Tibial nerve (tissue), 4 donors: ENCODE results near the gene MRC1.

Experiments
- CTCF ChIP-seq, 5 experiments: fragments of 200-600 bp in 3 of 5; fragments of 450-650 bp in 2 of 5; sonication (generic) in 3 of 5; IDR thresholded peaks; one replicate each; pipeline ENCODE4 v1.5.1; 2016 to 2019; ENCODE audit warnings: antibody characterized with exemption in 5 of 5, mild to moderate bottlenecking in 3 of 5, moderate library complexity in 2 of 5
- EP300 ChIP-seq, 2 donors: sonication (generic); formaldehyde crosslinking; IDR thresholded peaks; one replicate each; pipeline ENCODE4 v1.6.1; 2017; ENCODE audit warnings: antibody characterized with exemption in 2 of 2, mild to moderate bottlenecking in 1 of 2
- POLR2A ChIP-seq, 2 donors: fragments of 450-650 bp; IDR thresholded peaks; one replicate each; pipeline ENCODE4 v1.6.1; 2017; ENCODE audit warnings: antibody characterized with exemption in 2 of 2, mild to moderate bottlenecking in 2 of 2, moderate library complexity in 2 of 2

GRCh38 chr10:17808971-17809841 lies at the start of gene MRC1:
- no peak for TF ChIP-seq CTCF (IDR thresholded peaks at IDR 0.05)
- peak in 1 of 2 donors; percentile 71 for TF ChIP-seq EP300 (IDR thresholded peaks at IDR 0.05)
- peak in 1 of 2 donors; percentile 22 for TF ChIP-seq POLR2A (IDR thresholded peaks at IDR 0.05)
